GOT3 (cell line): Measurements from ENCODE around the gene ANTXRL.
"Not testable (repeated sequence)": the region's sequence is repeated elsewhere in the genome, so short reads cannot be mapped to it uniquely, and the experiment has no call there.

Source experiments
- DNase-seq: peaks from one replicate; lab custom pipeline; 2025; ENCODE audit warnings: mixed read lengths; lab: John Stamatoyannopoulos, UW

Gene ANTXRL

GRCh38 chr10:46273506-46274477, 13.0 kb upstream of the ANTXRL start:
- DNase-seq: no peak

GRCh38 chr10:46277840-46278239, 9.0 kb upstream of the ANTXRL start:
- no peak for DNase-seq

- not testable (repeated sequence) for DNase-seq
Observed at GRCh38 chr10:46282421-46282831, 4.4 kb upstream of the ANTXRL start.

GRCh38 chr10:46282842-46283574, 3.8 kb upstream of the ANTXRL start:
- peak; percentile 25 for DNase-seq

- no peak for DNase-seq
Observed at GRCh38 chr10:46283580-46284285, 3.1 kb upstream of the ANTXRL start.

- no peak for DNase-seq
Observed at GRCh38 chr10:46284286-46285229, 2.2 kb upstream of the ANTXRL start.

GRCh38 chr10:46285300-46285699, 1.5 kb upstream of the ANTXRL start:
- DNase-seq: no peak

GRCh38 chr10:46285966-46286620, 704 bp upstream of the ANTXRL start:
- DNase-seq: no peak

GRCh38 chr10:46287846-46288477, 1.2 kb downstream of the ANTXRL start:
- DNase-seq: no peak

GRCh38 chr10:46288601-46289206, 1.9 kb downstream of the ANTXRL start:
- no peak for DNase-seq

GRCh38 chr10:46289209-46289810, 2.5 kb downstream of the ANTXRL start:
- no peak for DNase-seq

- DNase-seq: no peak
Observed at GRCh38 chr10:46290101-46290886, 3.5 kb downstream of the ANTXRL start.

GRCh38 chr10:46291817-46292572, 5.2 kb downstream of the ANTXRL start:
- no peak for DNase-seq

- no peak for DNase-seq
Observed at GRCh38 chr10:46292573-46293023, 5.8 kb downstream of the ANTXRL start.

GRCh38 chr10:46293228-46293627, 6.4 kb downstream of the ANTXRL start:
- no peak for DNase-seq

GRCh38 chr10:46293832-46294640, 7.2 kb downstream of the ANTXRL start:
- no peak for DNase-seq
